ENCODE results near the gene CENPA. TPM values are rescaled to one million over a fixed set of nuclear protein-coding genes. Genes with fewer than 3 reads are reported as not detected.
"Not testable (repeated sequence)": the region's sequence is repeated elsewhere in the genome, so short reads cannot be mapped to it uniquely, and the experiment has no call there.

The CENPA gene
- total RNA-seq, 1 donor from 2014 or later = not detected

DNA sequence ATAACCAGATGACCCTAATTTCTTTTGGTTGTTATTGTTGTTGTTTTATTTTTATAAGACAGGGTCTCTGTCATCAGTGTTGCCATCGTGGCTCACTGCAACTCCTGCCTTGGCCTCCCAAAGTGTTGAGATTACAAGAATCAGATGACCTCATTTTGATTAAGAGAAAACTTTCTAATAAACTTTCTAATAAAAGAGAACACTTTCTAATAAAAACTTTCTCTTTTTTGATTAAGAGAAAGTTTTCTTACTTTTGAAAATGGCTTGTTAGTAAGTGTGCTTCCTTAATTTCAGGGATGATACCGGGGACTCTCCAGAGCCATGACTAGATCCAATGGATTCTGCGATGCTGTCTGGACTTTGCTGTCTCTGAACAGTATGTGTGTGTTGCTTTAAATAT lies 7.7 kb downstream of the CENPA start:
- no peaks in the 10 kb centered on the region for H3K27me3 ChIP-seq
- no peak overlapping the region for H3K27ac ChIP-seq
- TF ChIP-seq POLR2AphosphoS5 (IDR thresholded peaks at IDR 0.05; ENCODE audit: insufficient read depth in 1 of 2, low read depth in 1 of 2) (no peak), POLR2A (IDR thresholded peaks at IDR 0.05) (no peak)
- TF ChIP-seq, protein P1, sequence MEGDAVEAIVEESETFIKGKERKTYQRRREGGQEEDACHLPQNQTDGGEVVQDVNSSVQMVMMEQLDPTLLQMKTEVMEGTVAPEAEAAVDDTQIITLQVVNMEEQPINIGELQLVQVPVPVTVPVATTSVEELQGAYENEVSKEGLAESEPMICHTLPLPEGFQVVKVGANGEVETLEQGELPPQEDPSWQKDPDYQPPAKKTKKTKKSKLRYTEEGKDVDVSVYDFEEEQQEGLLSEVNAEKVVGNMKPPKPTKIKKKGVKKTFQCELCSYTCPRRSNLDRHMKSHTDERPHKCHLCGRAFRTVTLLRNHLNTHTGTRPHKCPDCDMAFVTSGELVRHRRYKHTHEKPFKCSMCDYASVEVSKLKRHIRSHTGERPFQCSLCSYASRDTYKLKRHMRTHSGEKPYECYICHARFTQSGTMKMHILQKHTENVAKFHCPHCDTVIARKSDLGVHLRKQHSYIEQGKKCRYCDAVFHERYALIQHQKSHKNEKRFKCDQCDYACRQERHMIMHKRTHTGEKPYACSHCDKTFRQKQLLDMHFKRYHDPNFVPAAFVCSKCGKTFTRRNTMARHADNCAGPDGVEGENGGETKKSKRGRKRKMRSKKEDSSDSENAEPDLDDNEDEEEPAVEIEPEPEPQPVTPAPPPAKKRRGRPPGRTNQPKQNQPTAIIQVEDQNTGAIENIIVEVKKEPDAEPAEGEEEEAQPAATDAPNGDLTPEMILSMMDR (IDR thresholded peaks at IDR 0.05) = no peak
- no peaks in the 10 kb centered on the region for H3K9me3 ChIP-seq
- DNase-seq (ENCODE audit: extremely low spot score in 2 of 2) = no peak
- no peak overlapping the region for H3K4me3 ChIP-seq
- intact Hi-C loops (cut with DNase I) = no loop called here
- no peaks in the 10 kb centered on the region for H3K36me3 ChIP-seq
- no peaks in the 10 kb centered on the region for H3K4me1 ChIP-seq

GRCh38 chr2:26795135-26795534 lies 9.3 kb downstream of the CENPA start:
- intact Hi-C loops (cut with DNase I); H3K4me3 ChIP-seq; H3K36me3 ChIP-seq; H3K9me3 ChIP-seq; H3K27ac ChIP-seq; DNase-seq (ENCODE audit: extremely low spot score in 2 of 2); H3K27me3 ChIP-seq; H3K4me1 ChIP-seq: not testable (repeated sequence)

- DNase-seq (ENCODE audit: extremely low spot score in 2 of 2) = no peak
- no peaks in the 10 kb centered on the region for H3K36me3 ChIP-seq
- H3K4me3 ChIP-seq = no peak overlapping the region
- TF ChIP-seq POLR2AphosphoS5 (IDR thresholded peaks at IDR 0.05; ENCODE audit: insufficient read depth in 1 of 2, low read depth in 1 of 2) = no peak
- TF ChIP-seq, protein P1 (IDR thresholded peaks at IDR 0.05) = no peak
- TF ChIP-seq POLR2A (IDR thresholded peaks at IDR 0.05) = no peak
- intact Hi-C loops (cut with DNase I) = no loop called here
- no peak overlapping the region for H3K27ac ChIP-seq
- H3K9me3 ChIP-seq = no peaks in the 10 kb centered on the region
- no peaks in the 10 kb centered on the region for H3K27me3 ChIP-seq
- H3K4me1 ChIP-seq = no peaks in the 10 kb centered on the region
Observed at GRCh38 chr2:26801328-26801727, 15.5 kb downstream of the CENPA start.

- Histone ChIP-seq H3K27me3 (no peaks in the 10 kb centered on the region), H3K27ac (no peak overlapping the region), H3K4me1 (no peaks in the 10 kb centered on the region), H3K36me3 (no peaks in the 10 kb centered on the region), H3K9me3 (no peaks in the 10 kb centered on the region), H3K4me3 (no peak overlapping the region)
- DNase-seq (ENCODE audit: extremely low spot score in 2 of 2) = no peak
- TF ChIP-seq, protein P1 (IDR thresholded peaks at IDR 0.05) = no peak
- TF ChIP-seq POLR2AphosphoS5 (IDR thresholded peaks at IDR 0.05; ENCODE audit: insufficient read depth in 1 of 2, low read depth in 1 of 2) (no peak), POLR2A (IDR thresholded peaks at IDR 0.05) (no peak)
- intact Hi-C loops (cut with DNase I) = no loop called here
Observed at GRCh38 chr2:26801796-26802195, 15.9 kb downstream of the CENPA start.

GRCh38 chr2:26805241-26805676 lies 19.4 kb downstream of the CENPA start:
- DNase-seq (ENCODE audit: extremely low spot score in 2 of 2) = no peak
- Histone ChIP-seq H3K36me3 (no peaks in the 10 kb centered on the region), H3K27ac (no peak overlapping the region), H3K27me3 (no peaks in the 10 kb centered on the region), H3K4me1 (no peaks in the 10 kb centered on the region), H3K4me3 (no peak overlapping the region), H3K9me3 (no peaks in the 10 kb centered on the region)
- TF ChIP-seq POLR2AphosphoS5 (IDR thresholded peaks at IDR 0.05; ENCODE audit: insufficient read depth in 1 of 2, low read depth in 1 of 2) (no peak), POLR2A (IDR thresholded peaks at IDR 0.05) (no peak)
- TF ChIP-seq, protein P1 (IDR thresholded peaks at IDR 0.05) = no peak
- intact Hi-C loops (cut with DNase I) = no loop called here
